NCI-H2029 treated with DMSO at 0.1 percent for 48 hours (cell line): Measurements from ENCODE around the gene HTR2B.
"Not testable (repeated sequence)": the region's sequence is repeated elsewhere in the genome, so short reads cannot be mapped to it uniquely, and the experiment has no call there.

Experiments used
- DNase-seq: peaks from one replicate; lab custom pipeline; 2025; lab: John Stamatoyannopoulos, UW

HTR2B gene

DNA sequence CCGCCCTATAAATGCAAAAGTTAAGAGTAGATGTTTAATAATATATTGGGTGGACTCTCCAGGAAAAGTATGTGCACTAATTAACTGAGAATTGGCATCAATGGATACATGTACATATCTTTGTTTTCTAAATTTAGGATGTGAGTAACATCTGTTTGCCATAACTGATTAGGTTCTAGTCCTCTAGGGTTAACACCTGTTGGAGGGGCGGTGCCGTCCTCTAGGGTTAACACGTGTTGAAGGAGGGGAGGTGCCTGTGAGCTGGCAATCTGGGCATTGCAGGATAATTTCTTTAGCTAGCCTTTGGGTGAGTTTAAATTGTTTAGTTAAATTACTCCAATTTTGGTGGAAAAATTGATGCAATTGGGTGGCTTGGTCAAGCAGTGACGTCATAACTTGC lies 30.9 kb downstream of the HTR2B start:
- DNase-seq, result no peak

- no peak for DNase-seq
These were observed 36.1 kb downstream of the HTR2B start for GRCh38 chr2:231088754-231089153.

DNA sequence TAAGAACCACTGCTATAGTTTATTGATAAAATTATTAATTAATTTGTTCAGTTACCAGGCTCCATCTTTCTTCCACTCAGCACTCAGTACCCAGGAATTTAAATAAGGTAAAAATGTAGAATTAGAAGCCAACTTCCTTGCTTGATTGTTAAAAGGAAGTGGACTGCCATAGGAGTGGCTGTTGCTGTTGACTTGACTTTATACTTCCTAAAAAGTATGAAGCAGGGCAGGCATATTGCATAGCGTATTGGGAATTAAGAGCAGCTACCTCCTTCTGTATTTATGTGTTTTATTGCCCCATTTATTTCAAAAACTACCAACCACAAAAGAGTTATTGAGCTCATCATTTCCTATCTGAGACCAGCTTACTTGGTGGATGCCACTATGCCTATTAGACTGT lies 40.3 kb downstream of the HTR2B start:
- DNase-seq, result no peak

- no peak for DNase-seq
These were observed 55.3 kb downstream of the HTR2B start for GRCh38 chr2:231069379-231070054.

DNA sequence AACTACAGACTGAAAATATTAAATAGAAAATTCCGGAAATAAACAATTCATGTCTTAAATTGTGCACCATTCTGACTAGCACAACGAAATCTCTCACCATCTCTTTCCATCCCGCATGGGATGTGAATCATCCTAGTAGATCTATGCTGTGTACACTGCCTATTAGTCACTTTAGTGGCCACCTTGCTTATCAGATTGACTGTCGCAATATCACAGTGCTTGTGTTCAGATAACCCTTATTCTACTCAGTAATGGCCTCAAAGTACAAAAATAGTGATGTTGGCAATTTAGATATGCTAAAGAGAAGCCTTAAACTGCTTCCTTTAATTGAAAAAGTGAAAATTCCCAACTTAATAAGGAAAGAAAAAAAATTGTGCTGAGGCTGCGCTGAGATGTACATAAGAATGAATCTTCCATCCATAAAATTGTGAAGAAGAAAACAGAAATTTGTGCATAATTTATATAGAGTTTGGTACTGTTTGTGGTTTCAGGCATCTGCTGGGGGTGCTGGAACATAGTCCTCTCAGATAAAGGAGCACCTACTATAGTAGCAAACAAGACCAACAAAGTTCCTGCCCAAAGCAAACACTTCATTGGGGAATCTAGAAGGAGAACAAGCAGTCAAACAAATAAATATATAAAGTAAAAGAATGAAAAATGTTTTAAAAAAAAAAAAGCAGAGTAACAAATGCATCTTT lies 56.2 kb downstream of the HTR2B start:
- no peak for DNase-seq

DNA sequence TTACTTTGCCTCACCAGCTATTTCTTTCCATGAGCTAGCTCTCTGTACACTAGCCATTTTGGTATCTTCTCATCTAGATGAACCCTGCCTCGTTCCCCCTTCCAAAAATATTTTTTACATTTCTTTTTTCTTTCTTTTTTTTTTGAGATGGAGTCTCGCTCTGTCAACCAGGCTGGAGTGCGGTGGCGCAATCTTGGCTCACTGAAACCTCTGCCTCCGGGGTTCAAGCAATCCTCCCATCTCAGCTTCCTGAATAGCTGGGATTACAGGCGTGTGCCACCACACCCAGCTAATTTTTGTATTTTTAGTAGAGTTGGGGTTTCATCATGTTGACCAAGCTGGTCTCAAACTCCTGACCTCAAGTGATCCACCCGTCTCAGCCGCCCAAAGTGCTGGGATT lies 57.3 kb downstream of the HTR2B start:
- DNase-seq, result not testable (repeated sequence)

GRCh38 chr2:231065966-231066365 lies 58.9 kb downstream of the HTR2B start:
- no peak for DNase-seq

GRCh38 chr2:231063347-231063746 lies 61.5 kb downstream of the HTR2B start:
- no peak for DNase-seq

- no peak for DNase-seq
These were observed 62.1 kb downstream of the HTR2B start for GRCh38 chr2:231062776-231063175.

- DNase-seq, result no peak
These were observed 65.1 kb downstream of the HTR2B start for GRCh38 chr2:231059756-231060155.

- no peak for DNase-seq
These were observed 65.9 kb downstream of the HTR2B start for GRCh38 chr2:231058761-231059550.
